ENCODE data around the gene SF1.

DNA sequence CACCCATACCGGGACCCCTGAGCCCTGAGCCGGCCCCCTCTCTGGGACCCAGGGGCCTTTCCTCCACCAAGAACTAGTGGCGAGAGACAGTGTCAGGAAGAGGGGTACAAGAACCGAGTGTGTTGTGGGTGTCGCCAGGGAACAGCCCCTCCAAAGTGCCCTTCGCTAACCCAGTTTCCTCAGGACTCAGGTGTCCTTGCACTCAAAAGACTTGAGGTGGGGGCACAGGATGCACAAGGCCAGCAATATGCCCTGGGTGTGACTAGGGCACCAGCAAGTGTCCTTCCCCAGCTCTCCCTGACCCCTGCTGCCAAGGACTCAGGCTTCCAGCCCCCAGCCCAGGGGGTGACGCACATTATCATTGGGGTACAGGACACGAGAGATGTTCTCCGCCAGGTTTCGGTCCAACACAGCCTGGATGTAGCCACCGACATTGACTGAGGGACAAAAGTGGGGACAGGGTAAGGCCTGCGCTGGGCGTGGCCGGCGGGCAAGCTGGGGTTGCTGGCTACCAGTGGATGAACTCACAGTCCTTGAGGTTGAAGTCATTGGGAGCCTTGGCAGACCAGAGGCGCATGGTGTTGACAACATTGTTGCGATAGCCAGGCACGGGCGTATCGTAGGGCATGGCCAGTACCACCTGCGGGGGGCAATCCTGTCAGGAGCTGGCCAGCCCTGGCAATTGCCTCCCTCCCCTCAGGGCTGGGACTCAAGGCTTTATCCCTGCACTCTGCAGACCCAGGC lies 23.3 kb downstream of the SF1 start:
- TF ChIP-seq POLR2A (IDR thresholded peaks at IDR 0.05), result no peak
- TF ChIP-seq, protein P1, sequence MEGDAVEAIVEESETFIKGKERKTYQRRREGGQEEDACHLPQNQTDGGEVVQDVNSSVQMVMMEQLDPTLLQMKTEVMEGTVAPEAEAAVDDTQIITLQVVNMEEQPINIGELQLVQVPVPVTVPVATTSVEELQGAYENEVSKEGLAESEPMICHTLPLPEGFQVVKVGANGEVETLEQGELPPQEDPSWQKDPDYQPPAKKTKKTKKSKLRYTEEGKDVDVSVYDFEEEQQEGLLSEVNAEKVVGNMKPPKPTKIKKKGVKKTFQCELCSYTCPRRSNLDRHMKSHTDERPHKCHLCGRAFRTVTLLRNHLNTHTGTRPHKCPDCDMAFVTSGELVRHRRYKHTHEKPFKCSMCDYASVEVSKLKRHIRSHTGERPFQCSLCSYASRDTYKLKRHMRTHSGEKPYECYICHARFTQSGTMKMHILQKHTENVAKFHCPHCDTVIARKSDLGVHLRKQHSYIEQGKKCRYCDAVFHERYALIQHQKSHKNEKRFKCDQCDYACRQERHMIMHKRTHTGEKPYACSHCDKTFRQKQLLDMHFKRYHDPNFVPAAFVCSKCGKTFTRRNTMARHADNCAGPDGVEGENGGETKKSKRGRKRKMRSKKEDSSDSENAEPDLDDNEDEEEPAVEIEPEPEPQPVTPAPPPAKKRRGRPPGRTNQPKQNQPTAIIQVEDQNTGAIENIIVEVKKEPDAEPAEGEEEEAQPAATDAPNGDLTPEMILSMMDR (IDR thresholded peaks at IDR 0.05), result no peak
